Transverse colon (tissue), 4 donors: ENCODE data around the gene EGLN1.

ENCODE experiments used
- CTCF ChIP-seq, 5 experiments: fragments of 200-600 bp in 3 of 5; fragments of 450-650 bp in 2 of 5; sonication (generic) in 3 of 5; IDR thresholded peaks; 1 replicate in 2 of 5; 2 replicates in 3 of 5; pipeline ENCODE4 v1.5.1; 2016 to 2017; ENCODE audit warnings: antibody characterized with exemption in 5 of 5, inconsistent platforms in 3 of 5, mild to moderate bottlenecking in 2 of 5, moderate library complexity in 1 of 5
- EP300 ChIP-seq: sonication (generic); formaldehyde crosslinking; IDR thresholded peaks from one replicate; pipeline ENCODE4 v1.6.1; 2017; ENCODE audit warnings: antibody characterized with exemption, low read depth
- POLR2A ChIP-seq: fragments of 450-650 bp; IDR thresholded peaks from one replicate; pipeline ENCODE4 v1.6.1; 2016; ENCODE audit warnings: antibody characterized with exemption, mild to moderate bottlenecking, moderate library complexity
- POLR2AphosphoS5 ChIP-seq, 3 donors: sonication (generic); formaldehyde crosslinking; IDR thresholded peaks; one replicate each; pipeline ENCODE4 v1.6.1; 2016; ENCODE audit warnings: antibody characterized with exemption in 3 of 3

- TF ChIP-seq CTCF (IDR thresholded peaks at IDR 0.05) (no peak), EP300 (no peak), POLR2AphosphoS5 (IDR thresholded peaks at IDR 0.05) (no peak), POLR2A (no peak)
Observed at GRCh38 chr1:231463541-231463940, 41.5 kb upstream of the EGLN1 start.
